Skeletal muscle satellite cell (primary cell): ENCODE results near the gene UBP1. TPM values are rescaled to one million over a fixed set of nuclear protein-coding genes. Genes with fewer than 3 reads are reported as not detected.
A peak's percentile ranks its signal among the peaks of the same experiment; 100 is the strongest.
"Not testable (repeated sequence)": the region's sequence is repeated elsewhere in the genome, so short reads cannot be mapped to it uniquely, and the experiment has no call there.

Experiments
- H3K27me3 ChIP-seq: 2 replicates; pipeline ENCODE4 v1.7.0; 2013; ENCODE audit warnings: low read length; ENCODE audit not compliant: control insufficient read depth, insufficient read depth
- H3K36me3 ChIP-seq: 2 replicates; pipeline ENCODE4 v1.7.0; 2013; ENCODE audit warnings: mild to moderate bottlenecking, control low read depth, low read length; ENCODE audit not compliant: insufficient read depth
- H3K4me1 ChIP-seq: 2 replicates; pipeline ENCODE4 v1.7.0; 2013; ENCODE audit warnings: low read length; ENCODE audit not compliant: control insufficient read depth, insufficient read depth
- H3K4me2 ChIP-seq: 2 replicates; pipeline ENCODE4 v1.7.0; 2013; ENCODE audit warnings: mild to moderate bottlenecking, low read length
- H3K4me3 ChIP-seq: 2 replicates; pipeline ENCODE4 v1.7.0; 2013; ENCODE audit warnings: low read length
- H3K9ac ChIP-seq: 2 replicates; pipeline ENCODE4 v1.7.0; 2013; ENCODE audit warnings: mild to moderate bottlenecking, low read depth, low read length, moderate library complexity
- H3K9me3 ChIP-seq: replicated peaks from 2 replicates; pipeline ENCODE4 v1.7.0; 2013; ENCODE audit warnings: mild to moderate bottlenecking, control low read depth, low read length
- total RNA-seq: library from RNA; depleted of rRNA; stranded (reverse); fragments of >200 nt; gene quantifications from 2 replicates; pipeline ENCODE4 v1.2.3, GENCODE V29; 2012; rRNA removed

The UBP1 gene
- 40.4 and 53.2 TPM in 2 replicates for total RNA-seq

GRCh38 chr3:33440328-33441224 lies at the start of gene UBP1:
UBP1 (minus strand) TSS chr3:33440405; CDS start chr3:33439848, 557 bp downstream.
- H3K36me3 ChIP-seq = no peaks in the 10 kb centered on the region
- no peaks in the 10 kb centered on the region for H3K27me3 ChIP-seq
- H3K9me3 ChIP-seq = no peaks in the 10 kb centered on the region

GRCh38 chr3:33488683-33489082 lies 48.5 kb upstream of the UBP1 start:
- H3K9me3 ChIP-seq = no peaks in the 10 kb centered on the region
- H3K27me3 ChIP-seq = no peaks in the 10 kb centered on the region
- H3K4me3 ChIP-seq = no peak overlapping the region

More at GRCh38 chr3:33440328-33441224, at the start of gene UBP1:
- Histone ChIP-seq H3K4me1 (peaks cover 24% of the 10 kb centered on the region), H3K4me2 (peak within 1 kb of the TSS; percentile 96), H3K4me3 (peak within 1 kb of the TSS; percentile 91), H3K9ac (peak within 1 kb of the TSS; percentile 94)

DNA sequence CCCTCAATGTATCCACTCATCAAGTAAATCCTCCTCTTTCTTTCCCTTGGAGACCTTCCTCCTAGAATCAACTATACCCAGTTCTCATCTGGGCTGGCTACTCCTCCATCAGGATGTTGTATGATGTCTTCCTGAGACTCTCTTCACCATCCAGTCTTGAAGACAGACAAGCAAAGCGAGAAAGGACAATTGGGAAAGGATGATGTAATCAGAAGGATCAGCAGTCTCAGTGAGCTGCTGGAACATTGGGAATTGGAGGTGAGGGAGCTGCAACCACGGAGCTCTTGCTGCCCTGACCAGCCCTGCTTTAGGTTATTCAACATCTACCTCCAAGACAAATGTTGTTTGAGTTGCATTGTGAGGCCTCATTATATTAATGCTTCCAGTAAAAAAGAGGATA lies 48.0 kb upstream of the UBP1 start:
- Histone ChIP-seq H3K9ac (no peak overlapping the region), H3K36me3 (no peaks in the 10 kb centered on the region), H3K4me2 (no peak overlapping the region), H3K27me3 (no peaks in the 10 kb centered on the region), H3K4me3 (no peak overlapping the region), H3K4me1 (no peaks in the 10 kb centered on the region), H3K9me3 (no peaks in the 10 kb centered on the region)

More at GRCh38 chr3:33488683-33489082, 48.5 kb upstream of the UBP1 start:
- H3K36me3 ChIP-seq = no peaks in the 10 kb centered on the region
- no peak overlapping the region for H3K4me2 ChIP-seq
- H3K4me1 ChIP-seq = no peaks in the 10 kb centered on the region
- H3K9ac ChIP-seq = no peak overlapping the region

DNA sequence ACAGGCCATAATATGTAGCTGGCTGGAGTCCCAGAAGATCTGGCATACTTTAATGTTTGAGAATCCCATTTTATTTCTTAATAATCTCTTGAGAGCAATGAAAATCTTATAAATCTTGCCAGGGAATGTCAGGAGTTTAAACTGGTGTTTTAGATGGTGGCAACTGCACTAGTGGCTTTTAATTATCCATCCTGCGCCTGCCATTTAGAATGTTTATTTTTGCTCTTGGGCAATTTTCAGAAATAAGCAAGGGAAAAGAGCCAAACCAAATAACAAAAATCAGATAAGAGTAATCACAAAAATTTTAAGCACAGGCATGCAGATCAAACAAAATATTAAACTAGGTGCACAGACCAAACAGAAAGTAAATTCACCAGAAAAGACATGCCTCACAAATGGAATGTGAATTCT lies 41.9 kb upstream of the UBP1 start:
- Histone ChIP-seq H3K27me3 (no peaks in the 10 kb centered on the region), H3K9me3 (no peaks in the 10 kb centered on the region), H3K4me2 (no peak overlapping the region), H3K9ac (no peak overlapping the region), H3K36me3 (no peaks in the 10 kb centered on the region), H3K4me1 (no peaks in the 10 kb centered on the region), H3K4me3 (no peak overlapping the region)

DNA sequence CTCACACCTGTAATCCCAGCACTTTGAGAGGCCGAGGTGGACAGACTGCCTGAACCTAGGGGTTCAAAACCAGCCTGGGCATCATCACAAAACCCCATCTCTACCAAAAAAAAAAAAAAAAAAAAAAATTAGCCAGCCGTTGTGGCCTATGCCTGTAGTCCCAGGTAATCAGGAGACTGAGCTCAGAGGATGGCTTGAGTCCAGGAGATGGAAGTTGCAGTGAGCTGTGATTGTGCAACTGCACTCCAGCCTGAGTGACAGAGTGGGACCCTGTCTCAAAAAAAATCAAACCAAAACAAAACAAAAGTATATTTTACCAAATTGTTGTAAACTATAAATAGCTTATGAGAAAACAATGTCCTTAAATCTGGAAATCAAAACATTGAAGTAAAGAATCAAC lies 34.7 kb upstream of the UBP1 start:
- Histone ChIP-seq H3K36me3 (no peaks in the 10 kb centered on the region), H3K4me3 (no peak overlapping the region), H3K9ac (no peak overlapping the region), H3K27me3 (no peaks in the 10 kb centered on the region), H3K9me3 (no peaks in the 10 kb centered on the region), H3K4me1 (no peaks in the 10 kb centered on the region), H3K4me2 (no peak overlapping the region)

DNA sequence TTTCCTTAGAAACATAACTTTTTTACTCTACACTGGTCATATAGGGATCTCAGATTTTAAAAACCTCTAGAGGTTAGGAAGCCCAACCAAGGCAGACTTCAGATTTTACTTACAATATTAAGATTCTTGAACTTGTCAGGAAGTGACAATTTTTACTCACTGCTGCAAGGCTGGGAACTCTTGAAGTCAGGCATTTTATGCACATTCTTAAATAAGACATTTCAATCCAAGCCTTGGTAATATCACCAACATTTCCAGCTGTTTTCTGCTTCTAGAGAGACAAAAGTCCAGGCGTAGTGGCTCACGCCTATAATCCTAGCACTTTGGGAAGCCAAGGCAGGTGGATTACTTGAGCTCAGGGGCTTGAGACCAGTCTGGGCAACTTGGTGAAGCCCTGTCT lies 33.6 kb upstream of the UBP1 start:
- H3K4me1 ChIP-seq = no peaks in the 10 kb centered on the region
- H3K9me3 ChIP-seq = no peaks in the 10 kb centered on the region
- no peaks in the 10 kb centered on the region for H3K27me3 ChIP-seq
- H3K4me3 ChIP-seq = no peak overlapping the region
- no peaks in the 10 kb centered on the region for H3K36me3 ChIP-seq
- no peak overlapping the region for H3K9ac ChIP-seq
- no peak overlapping the region for H3K4me2 ChIP-seq

- H3K4me2 ChIP-seq = no peak overlapping the region
- H3K4me1 ChIP-seq = no peaks in the 10 kb centered on the region
- no peak overlapping the region for H3K4me3 ChIP-seq
- no peaks in the 10 kb centered on the region for H3K36me3 ChIP-seq
- no peak overlapping the region for H3K9ac ChIP-seq
- no peaks in the 10 kb centered on the region for H3K27me3 ChIP-seq
- no peaks in the 10 kb centered on the region for H3K9me3 ChIP-seq
Observed at GRCh38 chr3:33467786-33468185, 27.6 kb upstream of the UBP1 start.

DNA sequence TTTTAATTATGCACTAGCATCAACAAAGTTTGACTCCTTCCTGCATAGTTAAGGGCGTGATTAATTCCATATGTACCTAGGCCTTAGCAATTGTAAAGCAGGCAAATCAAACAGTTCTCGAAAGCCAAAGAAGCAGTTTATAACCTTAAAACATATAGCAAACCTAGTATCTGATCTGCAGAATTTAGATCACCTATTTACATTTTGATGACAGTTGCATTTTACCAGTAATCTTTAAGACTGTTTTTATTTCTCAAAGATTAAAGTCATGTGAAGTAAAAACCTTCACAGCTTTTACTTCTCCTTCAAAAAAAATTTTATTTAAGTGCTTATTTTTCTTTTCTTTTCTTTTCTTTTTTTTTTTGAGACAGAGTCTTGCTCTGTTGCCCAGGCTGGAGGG lies 20.9 kb upstream of the UBP1 start:
- Histone ChIP-seq H3K4me3 (no peak overlapping the region), H3K9me3 (peaks cover 3% of the 10 kb centered on the region), H3K9ac (no peak overlapping the region), H3K36me3 (no peaks in the 10 kb centered on the region), H3K4me1 (no peaks in the 10 kb centered on the region), H3K4me2 (no peak overlapping the region), H3K27me3 (no peaks in the 10 kb centered on the region)

DNA sequence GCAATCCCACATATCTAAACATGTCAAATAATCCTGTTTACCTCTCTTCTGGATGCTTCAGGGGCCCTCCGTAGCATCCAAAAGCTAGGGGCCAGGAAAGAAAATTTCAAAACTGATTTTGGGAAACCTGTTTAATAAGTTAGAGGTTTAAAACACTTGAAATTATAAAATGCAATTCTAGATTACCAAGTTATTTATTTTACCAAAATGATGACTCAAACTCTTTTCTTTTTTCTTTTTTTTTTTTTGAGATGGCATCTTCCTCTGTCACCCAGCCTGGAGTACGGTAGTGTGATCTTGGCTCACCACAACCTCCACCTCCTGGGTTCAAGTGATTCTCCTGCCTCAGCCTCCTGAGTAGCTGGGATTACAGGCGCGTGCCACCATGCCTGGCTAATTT lies 19.4 kb upstream of the UBP1 start:
- not testable (repeated sequence) for H3K4me1 ChIP-seq, H3K4me2 ChIP-seq, H3K36me3 ChIP-seq, H3K4me3 ChIP-seq, H3K9ac ChIP-seq, H3K9me3 ChIP-seq, H3K27me3 ChIP-seq

DNA sequence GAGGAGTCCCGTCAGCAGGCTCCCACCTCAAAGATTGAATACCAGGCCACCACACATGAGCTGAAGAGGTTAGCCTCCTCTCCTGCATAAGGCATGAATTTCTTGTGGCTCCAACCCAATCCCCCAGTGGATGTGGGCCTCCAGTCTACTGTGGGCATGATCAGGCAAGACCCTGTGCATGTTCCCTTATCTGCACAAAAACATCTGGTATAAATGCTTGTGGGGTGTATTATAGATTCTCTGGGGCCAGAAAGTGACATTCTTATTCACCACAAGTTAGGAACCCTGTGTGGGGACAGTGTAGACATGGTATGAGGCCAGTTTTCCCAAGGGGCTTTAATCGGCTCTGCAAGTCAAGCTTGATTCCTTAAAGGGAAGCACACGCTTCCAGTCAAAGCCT lies 18.2 kb upstream of the UBP1 start:
- H3K9me3 ChIP-seq = peaks cover 3% of the 10 kb centered on the region
- H3K4me1 ChIP-seq = no peaks in the 10 kb centered on the region
- no peaks in the 10 kb centered on the region for H3K36me3 ChIP-seq
- H3K9ac ChIP-seq = no peak overlapping the region
- no peaks in the 10 kb centered on the region for H3K27me3 ChIP-seq
- no peak overlapping the region for H3K4me3 ChIP-seq
- no peak overlapping the region for H3K4me2 ChIP-seq

GRCh38 chr3:33456756-33457155 lies 16.6 kb upstream of the UBP1 start:
- Histone ChIP-seq H3K4me3 (no peak overlapping the region), H3K4me2 (no peak overlapping the region), H3K9me3 (peaks cover 3% of the 10 kb centered on the region), H3K9ac (no peak overlapping the region), H3K4me1 (no peaks in the 10 kb centered on the region), H3K36me3 (no peaks in the 10 kb centered on the region), H3K27me3 (no peaks in the 10 kb centered on the region)

DNA sequence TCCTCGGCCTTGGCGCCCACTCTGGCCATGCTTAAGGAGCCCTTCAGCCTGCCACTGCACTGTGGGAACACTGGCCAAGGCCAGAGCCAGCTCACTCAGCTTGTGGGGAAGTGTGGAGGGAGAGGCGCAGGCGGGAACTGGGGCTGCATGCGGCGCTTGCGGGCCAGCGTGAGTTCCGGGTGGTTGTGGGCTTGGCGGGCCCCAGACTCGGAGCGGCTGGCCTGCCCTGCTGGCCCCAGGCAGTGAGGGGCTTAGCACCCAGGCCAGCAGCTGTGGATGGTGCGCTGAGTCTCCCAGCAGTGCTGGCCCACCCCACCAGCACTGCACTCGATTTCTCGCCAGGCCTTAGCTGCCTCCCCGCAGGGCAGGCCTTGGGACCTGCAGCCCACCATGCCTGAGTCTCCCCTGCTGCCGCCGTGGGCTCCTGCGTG lies 13.1 kb upstream of the UBP1 start:
- H3K4me3 ChIP-seq = no peak overlapping the region
- H3K4me2 ChIP-seq = no peak overlapping the region

More for the DNA sequence above, 13.1 kb upstream of the UBP1 start:
- Histone ChIP-seq H3K4me1 (no peaks in the 10 kb centered on the region), H3K9ac (no peak overlapping the region), H3K27me3 (no peaks in the 10 kb centered on the region), H3K36me3 (no peaks in the 10 kb centered on the region), H3K9me3 (no peaks in the 10 kb centered on the region)
